ENCODE measurements around the gene SKOR1.

SKOR1 gene

DNA sequence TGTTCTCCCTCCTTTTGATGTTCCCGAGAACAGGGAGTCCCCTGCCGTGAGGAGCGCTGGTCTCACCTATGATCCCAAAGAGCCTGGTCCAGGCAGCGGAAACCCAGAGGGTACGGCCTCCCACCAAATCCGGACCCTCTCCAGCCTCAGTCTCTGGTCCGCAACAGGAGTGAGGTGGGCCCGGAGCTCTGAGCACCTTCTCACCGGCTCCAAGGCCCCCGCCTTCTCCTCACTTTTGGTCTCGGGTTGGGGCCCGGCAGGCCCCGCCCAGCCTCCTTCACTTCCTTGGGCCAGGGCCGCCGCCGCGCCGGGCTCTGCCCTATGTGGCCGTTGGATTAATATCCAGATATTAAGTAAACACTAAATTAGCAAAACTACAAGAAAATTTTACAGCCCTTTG lies 5.7 kb upstream of the SKOR1 start:
- DNase-seq, result no peak

DNA sequence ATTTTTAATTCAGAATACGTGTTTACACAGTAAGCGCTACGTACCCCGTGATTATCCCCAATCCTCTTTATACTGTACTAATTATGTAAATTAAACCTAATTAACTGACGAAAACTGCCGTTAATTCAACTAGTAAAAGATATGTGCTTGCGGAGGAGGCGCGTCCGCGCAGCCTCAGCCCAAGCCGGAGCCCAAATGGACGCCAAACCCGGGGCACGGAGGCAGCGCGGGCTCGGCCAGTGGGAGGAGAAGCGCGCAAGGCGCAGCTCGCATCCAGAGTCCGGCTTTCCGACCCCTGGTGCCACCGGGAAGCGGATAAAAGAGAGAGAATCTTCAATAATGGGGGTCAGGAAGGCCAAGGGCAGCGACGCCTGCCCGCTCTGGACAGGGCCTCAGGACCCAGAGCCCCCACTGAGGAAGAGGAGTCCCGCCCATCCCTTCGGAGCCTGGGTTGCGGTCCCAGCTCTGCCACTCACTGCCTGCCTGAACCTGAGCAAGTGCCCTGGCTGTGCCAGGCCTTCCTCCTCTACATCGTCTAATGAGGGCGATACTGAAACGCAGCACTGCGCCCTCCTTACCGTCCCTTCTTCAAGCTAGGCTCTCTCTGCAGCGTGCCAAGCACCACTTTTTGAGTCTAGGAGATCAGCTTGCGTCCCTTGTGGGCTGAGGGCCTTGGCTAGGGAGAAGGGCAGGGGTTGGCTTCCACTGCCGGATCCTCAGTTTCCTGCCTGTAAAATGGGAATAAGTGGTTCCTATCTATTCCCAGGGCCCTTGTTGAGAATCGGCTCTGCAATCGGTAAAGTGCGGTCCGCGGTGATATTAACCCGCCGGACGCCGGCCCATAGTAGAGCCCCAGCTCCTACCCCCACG lies 5.0 kb upstream of the SKOR1 start:
- no peak for DNase-seq

- DNase-seq, result peak; percentile 12
These were observed 4.1 kb upstream of the SKOR1 start for GRCh38 chr15:67820992-67821783.

- no peak for DNase-seq
These were observed 3.4 kb upstream of the SKOR1 start for GRCh38 chr15:67821784-67822440.

GRCh38 chr15:67822537-67823313 lies 2.6 kb upstream of the SKOR1 start:
- no peak for DNase-seq

DNA sequence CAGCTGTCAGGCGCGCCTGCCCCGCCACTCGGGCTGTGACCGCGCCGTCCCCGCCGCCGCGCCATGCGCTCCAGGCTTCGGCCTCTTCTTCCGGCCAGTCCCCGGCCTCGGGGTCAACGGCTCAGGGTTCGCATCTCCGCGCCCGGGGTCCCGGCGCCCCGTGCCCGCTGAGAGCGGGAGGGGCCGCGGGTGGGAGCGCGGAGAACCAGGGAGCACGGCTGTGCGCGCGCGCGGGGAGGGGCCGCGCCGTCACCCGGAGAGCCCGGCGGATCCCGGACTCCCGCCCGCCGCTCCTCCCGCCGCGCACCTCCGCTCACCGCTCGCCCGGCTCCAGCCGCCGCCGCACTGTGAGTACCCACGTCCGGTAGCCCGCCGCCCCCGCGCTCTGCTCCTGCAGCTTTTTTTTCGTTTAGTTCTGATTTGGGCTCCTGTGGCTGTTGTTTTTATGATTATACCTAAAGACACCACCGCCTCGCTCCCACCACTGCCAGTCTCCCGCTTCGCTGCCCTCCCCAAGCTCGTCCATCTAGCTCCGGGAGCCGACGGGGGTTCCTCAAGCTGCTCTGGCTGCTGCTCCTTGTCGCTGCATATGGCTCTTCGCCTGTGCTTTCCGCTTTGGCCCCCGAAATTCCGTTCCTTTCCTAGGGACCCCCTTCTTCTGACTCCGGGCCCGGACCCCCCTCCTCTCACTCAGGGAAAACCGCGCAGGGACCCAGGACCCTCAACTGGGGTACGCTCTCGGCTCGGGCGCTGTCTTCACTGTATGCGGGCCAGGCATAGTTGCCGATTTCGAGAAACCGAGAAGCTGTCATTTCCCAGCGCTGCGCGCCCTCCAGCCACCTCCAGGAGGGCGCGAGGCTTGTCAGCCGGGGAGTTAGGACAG lies 1.8 kb upstream of the SKOR1 start:
- DNase-seq, result no peak

- DNase-seq, result no peak
These were observed 926 bp upstream of the SKOR1 start for GRCh38 chr15:67824197-67824968.

DNA sequence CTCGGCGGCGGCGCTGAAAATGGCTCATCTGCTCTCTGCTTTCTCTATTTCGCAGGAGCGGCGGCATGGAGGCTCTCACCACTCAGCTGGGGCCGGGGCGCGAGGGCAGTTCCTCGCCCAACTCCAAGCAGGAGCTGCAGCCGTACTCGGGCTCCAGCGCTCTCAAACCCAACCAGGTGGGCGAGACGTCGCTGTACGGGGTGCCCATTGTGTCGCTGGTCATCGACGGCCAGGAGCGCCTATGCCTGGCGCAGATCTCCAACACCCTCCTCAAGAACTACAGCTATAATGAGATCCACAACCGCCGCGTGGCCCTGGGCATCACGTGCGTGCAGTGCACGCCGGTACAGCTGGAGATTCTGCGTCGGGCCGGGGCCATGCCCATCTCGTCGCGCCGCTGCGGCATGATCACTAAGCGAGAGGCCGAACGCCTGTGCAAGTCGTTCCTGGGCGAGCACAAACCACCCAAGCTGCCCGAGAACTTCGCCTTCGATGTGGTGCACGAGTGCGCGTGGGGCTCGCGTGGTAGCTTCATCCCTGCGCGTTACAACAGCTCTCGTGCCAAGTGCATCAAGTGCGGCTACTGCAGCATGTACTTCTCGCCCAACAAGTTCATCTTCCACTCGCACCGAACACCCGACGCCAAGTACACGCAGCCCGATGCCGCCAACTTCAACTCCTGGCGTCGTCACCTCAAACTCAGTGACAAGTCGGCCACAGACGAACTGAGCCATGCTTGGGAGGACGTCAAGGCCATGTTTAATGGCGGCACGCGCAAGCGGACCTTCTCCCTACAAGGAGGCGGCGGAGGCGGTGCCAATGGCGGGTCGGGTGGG lies 790 bp downstream of the SKOR1 start:
- no peak for DNase-seq

GRCh38 chr15:67826717-67827561 lies 1.6 kb downstream of the SKOR1 start:
- no peak for DNase-seq

DNA sequence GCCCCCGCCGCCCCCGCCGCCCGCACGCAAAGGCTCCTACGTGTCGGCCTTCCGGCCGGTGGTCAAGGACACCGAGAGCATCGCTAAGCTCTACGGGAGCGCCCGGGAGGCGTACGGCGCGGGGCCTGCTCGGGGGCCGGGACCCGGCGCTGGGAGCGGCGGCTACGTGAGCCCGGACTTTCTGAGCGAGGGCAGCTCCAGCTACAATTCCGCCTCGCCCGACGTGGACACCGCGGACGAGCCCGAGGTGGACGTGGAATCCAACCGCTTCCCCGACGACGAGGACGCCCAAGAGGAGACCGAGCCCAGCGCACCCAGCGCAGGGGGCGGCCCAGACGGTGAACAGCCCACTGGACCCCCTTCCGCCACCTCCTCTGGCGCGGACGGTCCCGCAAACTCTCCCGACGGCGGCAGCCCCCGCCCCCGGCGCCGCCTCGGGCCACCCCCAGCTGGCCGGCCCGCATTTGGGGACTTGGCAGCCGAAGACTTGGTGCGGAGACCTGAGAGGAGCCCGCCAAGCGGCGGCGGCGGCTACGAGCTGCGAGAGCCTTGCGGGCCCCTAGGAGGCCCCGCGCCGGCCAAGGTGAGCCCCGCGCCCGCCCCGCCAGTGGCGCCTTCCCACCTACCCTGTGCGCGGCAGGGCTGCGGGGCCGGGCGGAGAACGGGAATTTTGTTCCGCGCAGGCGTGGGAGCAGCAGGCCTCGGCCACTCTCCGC lies 2.4 kb downstream of the SKOR1 start:
- DNase-seq, result no peak

DNA sequence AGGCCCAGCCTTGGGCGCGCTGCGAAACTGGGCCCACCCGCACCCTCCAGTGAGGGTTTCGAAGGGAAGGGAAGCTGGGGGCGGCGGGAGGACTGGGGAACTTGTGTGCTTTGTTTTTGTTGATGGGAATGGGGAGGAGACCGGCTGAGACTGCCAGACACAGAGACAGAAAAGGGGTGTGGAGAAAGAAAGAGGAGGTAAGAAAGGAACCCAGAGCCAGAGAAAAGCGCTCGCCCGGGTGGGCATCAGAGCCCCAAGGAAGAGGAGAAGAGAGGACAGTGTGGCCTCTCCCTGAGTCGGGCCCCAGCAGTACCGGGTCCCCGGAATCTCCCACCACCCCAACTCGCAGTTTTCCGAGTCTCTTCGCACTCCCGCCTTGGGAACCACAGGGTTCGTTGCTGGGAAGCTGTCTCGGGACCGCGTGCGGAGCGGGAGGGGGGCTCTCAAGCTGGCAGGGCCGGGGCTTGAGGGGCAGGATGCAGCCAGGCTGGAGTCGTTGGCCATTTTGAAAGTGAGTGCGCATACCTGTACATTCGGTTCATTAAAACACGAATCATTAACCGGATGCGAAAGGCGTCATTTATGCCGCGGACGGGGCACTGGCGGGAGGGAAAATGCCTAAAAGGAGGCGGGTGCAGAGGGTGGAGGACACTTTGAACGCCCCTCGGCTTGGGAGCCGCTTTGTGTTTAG lies 3.1 kb downstream of the SKOR1 start:
- no peak for DNase-seq

- no peak for DNase-seq
These were observed 3.8 kb downstream of the SKOR1 start for GRCh38 chr15:67828969-67829646.

- no peak for DNase-seq
These were observed 4.6 kb downstream of the SKOR1 start for GRCh38 chr15:67829647-67830504.

DNA sequence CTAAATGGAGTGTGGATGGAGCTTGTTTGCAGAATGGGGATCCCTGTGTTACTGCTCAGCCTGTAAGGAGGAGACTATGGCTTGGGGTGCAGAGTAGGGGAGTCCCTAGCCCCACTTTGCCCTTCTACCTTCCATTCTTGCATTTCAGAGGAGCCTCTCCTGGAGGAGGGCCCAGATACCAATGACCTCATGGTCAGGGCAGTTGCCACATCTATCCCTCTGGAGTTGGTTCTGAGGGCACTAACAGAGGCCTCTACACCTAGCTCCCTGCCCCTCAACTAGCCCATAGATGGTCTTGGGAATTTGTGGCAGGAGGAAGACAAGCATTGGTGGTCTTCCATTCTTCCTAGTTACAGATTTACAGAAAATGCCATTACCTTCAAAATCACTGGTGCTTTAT lies 6.1 kb downstream of the SKOR1 start:
- DNase-seq, result no peak

GRCh38 chr15:67832031-67832551 lies 6.8 kb downstream of the SKOR1 start:
- no peak for DNase-seq

Data from T1000 (cell line).